OCI-LY7 (cell line): ENCODE measurements around the gene TMEM143. TPM values are rescaled to one million over a fixed set of nuclear protein-coding genes. Genes with fewer than 3 reads are reported as not detected.

Experiments used
- BruUV-seq: library from RNA; stranded (reverse); fragments of 400-500 nt; replicated peaks from 2 replicates; lab custom pipeline; 2021; lab: Mats Ljungman, UMichigan
- CTCF ChIA-PET: fragments of 300-600 bp; sonication (Branson Sonifier 250); formaldehyde crosslinking; loops from one replicate; lab custom pipeline; 2022; ENCODE audit warnings: antibody characterized with exemption; ENCODE audit not compliant: unreplicated experiment; lab: Charles Lee
- POLR2A ChIA-PET: fragments of 300-600 bp; sonication (Branson Sonifier 250); formaldehyde crosslinking; loops from one replicate; lab custom pipeline; 2022; ENCODE audit warnings: antibody characterized with exemption; lab: Charles Lee
- DNase-seq: peaks from one replicate; pipeline ENCODE4 v3.0.0-alpha.2; 2015; ENCODE audit warnings: low spot score
- H2AFZ ChIP-seq: fragments of 200-600 bp; sonication (generic), shearing (Covaris generic); 2 replicates; pipeline ENCODE4 v1.6.1; 2014; ENCODE audit warnings: mild to moderate bottlenecking, antibody characterized with exemption, low read length, moderate library complexity
- H3K27ac ChIP-seq: fragments of 200-600 bp; sonication (generic); 2 replicates; pipeline ENCODE4 v1.5.1; 2014; ENCODE audit warnings: mixed run types, low read depth, mild to moderate bottlenecking, moderate library complexity, low read length, inconsistent platforms; ENCODE audit not compliant: poor library complexity, severe bottlenecking
- H3K36me3 ChIP-seq: fragments of 200-600 bp; sonication (generic); 2 replicates; pipeline ENCODE4 v1.6.1; 2014; ENCODE audit warnings: mild to moderate bottlenecking, antibody characterized with exemption, low read length, moderate library complexity, mixed read lengths; ENCODE audit not compliant: insufficient read depth
- H3K4me1 ChIP-seq: fragments of 200-600 bp; sonication (generic); 2 replicates; pipeline ENCODE4 v1.5.1; 2014; ENCODE audit warnings: mild to moderate bottlenecking, low read length; ENCODE audit not compliant: insufficient read depth, poor library complexity, severe bottlenecking
- H3K4me2 ChIP-seq: fragments of 200-600 bp; sonication (generic); 2 replicates; pipeline ENCODE4 v1.6.1; 2014; ENCODE audit warnings: mild to moderate bottlenecking, low read length
- H3K4me3 ChIP-seq: fragments of 200-600 bp; sonication (generic); 2 replicates; pipeline ENCODE4 v1.5.1; 2014; ENCODE audit warnings: mild to moderate bottlenecking, low read depth, low read length; ENCODE audit not compliant: poor library complexity, severe bottlenecking
- H3K79me2 ChIP-seq: fragments of 200-600 bp; sonication (generic); 2 replicates; pipeline ENCODE4 v1.6.1; 2016; ENCODE audit warnings: low read depth, mild to moderate bottlenecking, low read length, moderate library complexity, mixed read lengths; ENCODE audit not compliant: insufficient read depth
- H3K9me2 ChIP-seq: fragments of 200-600 bp; sonication (generic); 2 replicates; pipeline ENCODE4 v1.6.1; 2016; ENCODE audit warnings: mild to moderate bottlenecking, low read length, mixed read lengths; ENCODE audit not compliant: insufficient read depth
- H3K9me3 ChIP-seq: fragments of 200-600 bp; sonication (generic); 2 replicates; pipeline ENCODE4 v1.6.1; 2014; ENCODE audit warnings: mild to moderate bottlenecking, mixed run types, low read length, mixed read lengths
- H4K20me1 ChIP-seq: fragments of 200-600 bp; sonication (generic); 2 replicates; pipeline ENCODE4 v1.6.1; 2014; ENCODE audit warnings: mild to moderate bottlenecking, antibody characterized with exemption, low read length, moderate library complexity, mixed read lengths; ENCODE audit not compliant: insufficient read depth
- EZH2phosphoT487 ChIP-seq: fragments of 200-600 bp; sonication (generic); IDR thresholded peaks from 2 replicates; pipeline ENCODE4 v1.6.1; 2018; ENCODE audit warnings: low read depth, borderline replicate concordance, mild to moderate bottlenecking, mixed run types, antibody characterized with exemption, low read length, moderate library complexity, mixed read lengths
- intact Hi-C: fragments of 100-400 bp; cut with micrococcal nuclease; formaldehyde crosslinking; loops from one replicate; pipeline ENCODE4 v1.10.0; 2022; ENCODE audit not compliant: unreplicated experiment
- total RNA-seq, 2 experiments: library from RNA; depleted of rRNA in 1 of 2; stranded (reverse); fragments of >200 nt in 1 of 2; shearing (Covaris generic) in 1 of 2; gene quantifications; 2 replicates each; pipeline ENCODE4 v1.2.3, GENCODE V29; 2014 to 2022
- TF ChIP-seq, protein P1 (sequence below): fragments of 200-600 bp; sonication (generic); conservative IDR thresholded peaks from 2 replicates; pipeline ENCODE4 v1.5.1; 2014; ENCODE audit warnings: mild to moderate bottlenecking, antibody characterized with exemption, low read length, moderate library complexity, mixed read lengths

TMEM143 gene
- total RNA-seq, 2 experiments from 2014 or later: 31.1 to 31.4 TPM

DNA sequence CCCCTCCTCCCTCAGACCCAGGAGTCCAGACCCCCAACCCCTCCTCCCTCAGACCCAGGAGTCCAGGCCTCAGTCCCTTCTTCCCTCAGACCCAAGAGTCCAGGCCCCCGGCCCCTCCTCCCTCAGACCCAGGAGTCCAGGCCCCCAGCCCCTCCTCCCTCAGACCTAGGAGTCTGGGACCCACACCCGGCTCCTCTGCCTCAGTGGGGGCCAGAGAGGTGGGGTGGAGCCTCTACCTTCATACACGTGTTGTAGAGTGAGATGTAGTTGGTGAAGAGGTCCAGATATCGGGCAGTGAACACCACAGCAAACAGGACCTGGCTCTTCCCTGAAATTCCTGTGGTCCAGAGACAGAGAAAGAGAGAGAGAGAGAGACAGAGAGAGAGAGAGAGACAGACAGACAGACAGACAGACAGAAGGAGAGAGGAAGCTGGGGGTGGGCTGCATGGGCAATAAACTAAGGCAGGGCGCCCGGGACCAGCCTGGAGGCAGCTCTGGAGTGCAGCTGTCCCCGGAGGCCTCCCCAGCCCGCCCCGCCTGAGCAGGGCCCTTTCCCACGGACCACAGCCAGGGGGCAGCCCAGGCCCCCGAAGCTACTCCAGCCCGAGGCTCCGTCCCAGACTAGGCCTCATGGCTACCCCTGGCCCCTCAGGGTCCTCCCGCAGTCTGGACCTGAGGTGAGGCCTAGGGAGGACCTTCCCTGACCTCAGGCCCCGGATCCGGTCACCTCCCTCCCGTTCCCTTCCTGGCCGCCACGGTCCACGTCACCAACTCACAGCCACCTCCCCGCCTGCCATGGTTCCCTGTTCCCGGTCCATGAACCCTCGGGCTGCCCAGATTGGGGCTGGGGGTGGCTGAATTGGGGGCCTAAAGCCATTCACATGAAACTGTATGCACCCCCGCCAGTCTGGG lies 26.7 kb upstream of the TMEM143 start:
- Histone ChIP-seq H4K20me1 (no peaks in the 10 kb centered on the region), H3K27ac (peak overlapping the region; percentile 56), H3K4me2 (peak overlapping the region; percentile 91), H3K4me1 (peaks cover 15% of the 10 kb centered on the region), H3K9me2 (no peaks in the 10 kb centered on the region), H3K9me3 (no peaks in the 10 kb centered on the region), H3K4me3 (peak overlapping the region; percentile 88), H2AFZ (peak overlapping the region; percentile 73), H3K36me3 (peaks cover 37% of the 10 kb centered on the region), H3K79me2 (peaks cover 15% of the 10 kb centered on the region; the same call in 1 of the 2 replicates)
- ChIA-PET POLR2A (no interaction called here), CTCF (interaction anchor here (1.0 kb wide), 1 partner anchor 39 kb away, joined by 3 read pairs; no protein-coding TSS in a partner anchor)
- TF ChIP-seq EZH2phosphoT487: no peak
- TF ChIP-seq, protein P1, sequence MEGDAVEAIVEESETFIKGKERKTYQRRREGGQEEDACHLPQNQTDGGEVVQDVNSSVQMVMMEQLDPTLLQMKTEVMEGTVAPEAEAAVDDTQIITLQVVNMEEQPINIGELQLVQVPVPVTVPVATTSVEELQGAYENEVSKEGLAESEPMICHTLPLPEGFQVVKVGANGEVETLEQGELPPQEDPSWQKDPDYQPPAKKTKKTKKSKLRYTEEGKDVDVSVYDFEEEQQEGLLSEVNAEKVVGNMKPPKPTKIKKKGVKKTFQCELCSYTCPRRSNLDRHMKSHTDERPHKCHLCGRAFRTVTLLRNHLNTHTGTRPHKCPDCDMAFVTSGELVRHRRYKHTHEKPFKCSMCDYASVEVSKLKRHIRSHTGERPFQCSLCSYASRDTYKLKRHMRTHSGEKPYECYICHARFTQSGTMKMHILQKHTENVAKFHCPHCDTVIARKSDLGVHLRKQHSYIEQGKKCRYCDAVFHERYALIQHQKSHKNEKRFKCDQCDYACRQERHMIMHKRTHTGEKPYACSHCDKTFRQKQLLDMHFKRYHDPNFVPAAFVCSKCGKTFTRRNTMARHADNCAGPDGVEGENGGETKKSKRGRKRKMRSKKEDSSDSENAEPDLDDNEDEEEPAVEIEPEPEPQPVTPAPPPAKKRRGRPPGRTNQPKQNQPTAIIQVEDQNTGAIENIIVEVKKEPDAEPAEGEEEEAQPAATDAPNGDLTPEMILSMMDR: peak; percentile 68
- DNase-seq: peak; percentile 81
- intact Hi-C loops: loop anchor here (2.0 to 5.0 kb wide), 2 partner anchors 57 to 102 kb away; partner anchors contain the start of gene GRWD1
- BruUV-seq: no TSS peak

GRCh38 chr19:48386981-48387380 lies 23.2 kb upstream of the TMEM143 start:
- no peaks in the 10 kb centered on the region for H4K20me1 ChIP-seq
- H3K79me2 ChIP-seq: peaks cover 15% of the 10 kb centered on the region; the same call in 1 of the 2 replicates
- H3K4me1 ChIP-seq: peaks cover 5% of the 10 kb centered on the region
- H3K9me3 ChIP-seq: no peaks in the 10 kb centered on the region
- TF ChIP-seq EZH2phosphoT487: no peak
- TF ChIP-seq, protein P1: no peak
- CTCF ChIA-PET: no interaction called here
- BruUV-seq: no TSS peak
- POLR2A ChIA-PET: interaction anchor here (0.7 kb wide), 1 partner anchor 29 kb away, joined by 5 read pairs; no protein-coding TSS in a partner anchor
- H3K36me3 ChIP-seq: peaks cover 66% of the 10 kb centered on the region
- no peak overlapping the region for H2AFZ ChIP-seq
- H3K4me2 ChIP-seq: no peak overlapping the region
- intact Hi-C loops: no loop called here
- no peaks in the 10 kb centered on the region for H3K9me2 ChIP-seq
- no peak overlapping the region for H3K27ac ChIP-seq
- no peak overlapping the region for H3K4me3 ChIP-seq
- DNase-seq: no peak
